Measurements from ENCODE around the gene ANTKMT.

Gene ANTKMT

DNA sequence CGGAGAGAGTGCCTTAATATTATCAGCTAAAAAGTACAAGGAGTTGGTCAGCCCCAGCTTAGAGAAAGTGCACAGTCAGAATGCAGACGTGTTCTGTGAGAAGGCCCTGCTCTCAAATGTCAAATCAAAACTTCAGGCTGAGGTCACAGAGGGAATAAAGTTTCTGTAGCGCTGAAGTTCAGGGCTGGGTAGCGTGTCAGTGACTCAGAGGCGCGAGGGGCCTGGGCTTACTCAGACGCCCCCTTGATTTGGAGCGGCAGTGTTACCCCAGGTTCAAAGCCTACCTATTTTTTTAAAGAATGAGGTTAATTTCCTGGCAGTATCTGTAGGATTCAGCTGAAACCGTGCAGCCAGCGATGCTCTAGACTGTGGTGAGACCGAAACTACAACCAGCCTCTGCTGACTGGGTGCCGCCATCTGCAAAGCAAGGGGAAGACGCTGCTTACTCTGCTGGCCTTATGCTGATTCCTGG is 15.1 kb downstream of the ANTKMT start:
- no peak overlapping the region for H3K4me2 ChIP-seq (ENCODE audit: low read depth, low read length, poor library complexity, severe bottlenecking)
- no peak overlapping the region for H3K9ac ChIP-seq (ENCODE audit: low read length)
- H3K27me3 ChIP-seq (ENCODE audit: low read length) = no peaks in the 10 kb centered on the region
- peaks cover 13% of the 10 kb centered on the region for H3F3A ChIP-seq (ENCODE audit: insufficient read depth)
- TF ChIP-seq CTCF (IDR thresholded peaks at IDR 0.05; ENCODE audit: insufficient read depth, low read length, poor library complexity, severe bottlenecking) (no peak), EZH2phosphoT487 (conservative IDR thresholded peaks at IDR 0.05; ENCODE audit: low read length) (no peak)
- H2AFZ ChIP-seq (ENCODE audit: low read depth, low read length, severe bottlenecking) = no peak overlapping the region
- no peak overlapping the region for H3K4me3 ChIP-seq (ENCODE audit: insufficient read depth, low read length, poor library complexity, severe bottlenecking)
- no peaks in the 10 kb centered on the region for H3K9me3 ChIP-seq (ENCODE audit: insufficient read depth, low read length)
- H3K79me2 ChIP-seq (ENCODE audit: insufficient read depth, low read length) = peaks cover 9% of the 10 kb centered on the region; the same call in 1 of the 2 replicates
- H3K9me2 ChIP-seq (replicated peaks; ENCODE audit: insufficient read depth, low read length) = no peaks in the 10 kb centered on the region
- H4K20me1 ChIP-seq (ENCODE audit: low read depth, low read length) = no peaks in the 10 kb centered on the region
- H3K27ac ChIP-seq (ENCODE audit: low read depth, low read length) = no peak overlapping the region
- H3K36me3 ChIP-seq (ENCODE audit: low read length) = no peaks in the 10 kb centered on the region

DNA sequence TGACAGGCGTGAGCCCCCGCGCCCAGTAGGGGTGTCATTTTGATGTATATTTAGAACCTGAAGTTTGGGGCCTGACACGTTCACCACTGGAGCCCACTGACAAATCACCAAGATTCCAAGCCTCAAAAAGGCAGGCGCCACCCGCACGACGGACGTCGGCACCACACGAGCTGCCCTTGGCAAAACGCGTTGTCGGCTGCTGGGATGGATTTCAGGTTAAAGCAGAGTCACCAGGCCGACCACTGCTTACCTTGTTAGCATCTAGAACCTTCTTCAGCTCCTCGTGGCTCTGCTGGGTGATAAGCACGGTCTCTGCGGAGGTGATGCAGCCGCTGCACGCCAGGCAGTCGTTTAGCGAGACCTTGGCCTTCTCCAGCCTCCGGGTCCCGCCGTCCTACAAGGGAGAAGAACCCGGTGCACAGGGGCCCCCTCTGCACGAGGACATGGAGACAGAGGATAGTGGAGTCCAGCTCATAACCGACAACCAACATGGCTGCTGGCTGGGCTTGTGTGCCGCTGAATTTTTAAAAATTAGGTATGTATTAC is 16.1 kb downstream of the ANTKMT start:
- peak overlapping the region; percentile 95 for H3K27ac ChIP-seq (ENCODE audit: low read depth, low read length)
- no peaks in the 10 kb centered on the region for H3K27me3 ChIP-seq (ENCODE audit: low read length)
- no peak overlapping the region for H2AFZ ChIP-seq (ENCODE audit: low read depth, low read length, severe bottlenecking)
- no peak for TF ChIP-seq CTCF (IDR thresholded peaks at IDR 0.05; ENCODE audit: insufficient read depth, low read length, poor library complexity, severe bottlenecking)
- no peak for TF ChIP-seq EZH2phosphoT487 (conservative IDR thresholded peaks at IDR 0.05; ENCODE audit: low read length)
- peak overlapping the region; percentile 74 for H3K4me2 ChIP-seq (ENCODE audit: low read depth, low read length, poor library complexity, severe bottlenecking)
- peak overlapping the region; percentile 27 for H3K4me3 ChIP-seq (ENCODE audit: insufficient read depth, low read length, poor library complexity, severe bottlenecking)
- H3K79me2 ChIP-seq (ENCODE audit: insufficient read depth, low read length) = peaks cover 9% of the 10 kb centered on the region; the same call in 1 of the 2 replicates
- no peaks in the 10 kb centered on the region for H4K20me1 ChIP-seq (ENCODE audit: low read depth, low read length)
- H3K36me3 ChIP-seq (ENCODE audit: low read length) = no peaks in the 10 kb centered on the region
- no peaks in the 10 kb centered on the region for H3K9me2 ChIP-seq (replicated peaks; ENCODE audit: insufficient read depth, low read length)
- H3F3A ChIP-seq (ENCODE audit: insufficient read depth) = peaks cover 13% of the 10 kb centered on the region
- H3K9me3 ChIP-seq (ENCODE audit: insufficient read depth, low read length) = no peaks in the 10 kb centered on the region
- H3K9ac ChIP-seq (ENCODE audit: low read length) = peak overlapping the region; percentile 56

- no peak overlapping the region for H2AFZ ChIP-seq (ENCODE audit: low read depth, low read length, severe bottlenecking)
- H3K9me3 ChIP-seq (ENCODE audit: insufficient read depth, low read length) = no peaks in the 10 kb centered on the region
- TF ChIP-seq CTCF (IDR thresholded peaks at IDR 0.05; ENCODE audit: insufficient read depth, low read length, poor library complexity, severe bottlenecking) = no peak
- no peak for TF ChIP-seq EZH2phosphoT487 (conservative IDR thresholded peaks at IDR 0.05; ENCODE audit: low read length)
- H3K4me2 ChIP-seq (ENCODE audit: low read depth, low read length, poor library complexity, severe bottlenecking) = peak overlapping the region; percentile 84
- peaks cover 13% of the 10 kb centered on the region for H3F3A ChIP-seq (ENCODE audit: insufficient read depth)
- no peaks in the 10 kb centered on the region for H4K20me1 ChIP-seq (ENCODE audit: low read depth, low read length)
- H3K36me3 ChIP-seq (ENCODE audit: low read length) = no peaks in the 10 kb centered on the region
- H3K9me2 ChIP-seq (replicated peaks; ENCODE audit: insufficient read depth, low read length) = no peaks in the 10 kb centered on the region
- peak overlapping the region; percentile 96 for H3K4me3 ChIP-seq (ENCODE audit: insufficient read depth, low read length, poor library complexity, severe bottlenecking)
- H3K27me3 ChIP-seq (ENCODE audit: low read length) = no peaks in the 10 kb centered on the region
- H3K79me2 ChIP-seq (ENCODE audit: insufficient read depth, low read length) = peaks cover 9% of the 10 kb centered on the region; the same call in 1 of the 2 replicates
- H3K27ac ChIP-seq (ENCODE audit: low read depth, low read length) = peak overlapping the region; percentile 95
- H3K9ac ChIP-seq (ENCODE audit: low read length) = peak overlapping the region; percentile 95
These were observed 18.9 kb downstream of the ANTKMT start for GRCh38 chr16:739560-740458.

Data from SU-DHL-6 (cell line).